ENCODE results near the gene EPHB6. TPM values are rescaled to one million over a fixed set of nuclear protein-coding genes. Genes with fewer than 3 reads are reported as not detected.

Gene EPHB6
- polyA plus RNA-seq, 1 experiment: 0.51 TPM

DNA sequence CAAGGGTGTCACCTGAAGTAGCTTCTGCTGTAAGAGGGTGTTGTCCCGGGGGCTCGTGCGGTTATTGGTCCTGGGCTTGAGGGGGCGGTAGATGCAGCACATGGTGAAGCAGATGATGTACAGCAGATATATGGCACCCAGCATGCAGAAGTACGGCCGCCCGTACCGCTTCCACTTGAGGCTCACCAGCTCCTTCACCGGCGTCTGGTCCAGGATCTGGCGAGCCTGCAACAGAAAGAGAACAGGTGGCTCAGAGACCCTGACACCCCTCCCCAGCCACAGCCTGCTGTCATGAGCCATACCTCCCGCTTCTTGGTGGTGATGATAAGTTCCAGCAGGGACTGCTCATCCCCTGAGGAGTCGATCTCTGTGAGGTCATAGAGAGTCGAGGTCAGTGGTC, 20.6 kb downstream of the EPHB6 start:
- CTCF ChIA-PET: no interaction called here
- POLR2A ChIA-PET: no interaction called here
- DNase-seq (ENCODE audit: low read depth, low spot score): no peak

DNA sequence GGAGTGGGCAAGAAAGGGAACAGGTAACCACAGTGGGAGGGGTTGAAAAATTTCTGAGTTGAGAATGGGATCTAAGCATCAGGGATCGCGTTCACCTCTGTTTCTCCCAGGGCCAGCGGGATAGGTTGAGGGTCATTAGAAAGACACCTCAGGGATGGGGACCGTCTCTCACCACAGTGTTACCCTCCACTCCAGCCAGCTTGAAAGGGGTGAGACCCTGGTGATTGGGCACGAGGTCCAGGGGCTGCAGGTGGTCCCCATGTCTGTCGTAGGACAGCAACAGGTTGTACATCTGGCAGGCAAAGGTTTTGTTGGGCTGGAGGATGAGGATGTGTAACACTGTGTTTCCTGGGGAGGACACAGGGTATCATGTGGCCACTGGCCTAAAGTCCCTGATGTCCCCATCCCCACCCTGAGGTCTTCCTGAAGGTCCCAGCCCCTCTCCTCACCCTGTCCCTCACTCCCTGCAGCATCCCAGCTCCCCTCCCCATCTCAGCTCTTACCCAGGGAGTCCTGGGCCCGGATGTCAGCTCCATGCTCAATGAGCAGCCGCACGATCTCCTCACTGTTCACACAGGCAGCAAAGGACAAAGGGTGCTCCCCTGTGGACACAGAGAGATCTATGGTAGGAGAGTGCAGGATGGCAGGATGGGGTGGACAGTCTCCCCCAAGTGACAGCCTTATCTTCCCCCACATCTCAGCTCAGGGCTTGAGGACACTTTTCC, 21.5 kb downstream of the EPHB6 start:
- Histone ChIP-seq H3K27me3 (ENCODE audit: control insufficient read depth, insufficient read depth, low read length) (no peaks in the 10 kb centered on the region), H3K4me3 (ENCODE audit: low read depth, low read length) (no peak overlapping the region), H3K27ac (ENCODE audit: low read depth, low read length) (no peak overlapping the region), H3K9me3 (ENCODE audit: control insufficient read depth, insufficient read depth, low read length) (peaks cover 8% of the 10 kb centered on the region; the same call in 1 of the 2 replicates)
- no peak for DNase-seq (ENCODE audit: low read depth, low spot score)
- POLR2A ChIA-PET: no interaction called here
- CTCF ChIA-PET: no interaction called here
- TF ChIP-seq, protein P1, sequence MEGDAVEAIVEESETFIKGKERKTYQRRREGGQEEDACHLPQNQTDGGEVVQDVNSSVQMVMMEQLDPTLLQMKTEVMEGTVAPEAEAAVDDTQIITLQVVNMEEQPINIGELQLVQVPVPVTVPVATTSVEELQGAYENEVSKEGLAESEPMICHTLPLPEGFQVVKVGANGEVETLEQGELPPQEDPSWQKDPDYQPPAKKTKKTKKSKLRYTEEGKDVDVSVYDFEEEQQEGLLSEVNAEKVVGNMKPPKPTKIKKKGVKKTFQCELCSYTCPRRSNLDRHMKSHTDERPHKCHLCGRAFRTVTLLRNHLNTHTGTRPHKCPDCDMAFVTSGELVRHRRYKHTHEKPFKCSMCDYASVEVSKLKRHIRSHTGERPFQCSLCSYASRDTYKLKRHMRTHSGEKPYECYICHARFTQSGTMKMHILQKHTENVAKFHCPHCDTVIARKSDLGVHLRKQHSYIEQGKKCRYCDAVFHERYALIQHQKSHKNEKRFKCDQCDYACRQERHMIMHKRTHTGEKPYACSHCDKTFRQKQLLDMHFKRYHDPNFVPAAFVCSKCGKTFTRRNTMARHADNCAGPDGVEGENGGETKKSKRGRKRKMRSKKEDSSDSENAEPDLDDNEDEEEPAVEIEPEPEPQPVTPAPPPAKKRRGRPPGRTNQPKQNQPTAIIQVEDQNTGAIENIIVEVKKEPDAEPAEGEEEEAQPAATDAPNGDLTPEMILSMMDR (IDR thresholded peaks at IDR 0.05; ENCODE audit: low read depth, low read length): no peak

More for the DNA sequence above, 20.6 kb downstream of the EPHB6 start:
- no peak overlapping the region for H3K27ac ChIP-seq (ENCODE audit: low read depth, low read length)
- H3K4me3 ChIP-seq (ENCODE audit: low read depth, low read length): no peak overlapping the region
- H3K27me3 ChIP-seq (ENCODE audit: control insufficient read depth, insufficient read depth, low read length): no peaks in the 10 kb centered on the region
- TF ChIP-seq, protein P1 (IDR thresholded peaks at IDR 0.05; ENCODE audit: low read depth, low read length): no peak
- peaks cover 15% of the 10 kb centered on the region; the same call in 1 of the 2 replicates for H3K9me3 ChIP-seq (ENCODE audit: control insufficient read depth, insufficient read depth, low read length)

DNA sequence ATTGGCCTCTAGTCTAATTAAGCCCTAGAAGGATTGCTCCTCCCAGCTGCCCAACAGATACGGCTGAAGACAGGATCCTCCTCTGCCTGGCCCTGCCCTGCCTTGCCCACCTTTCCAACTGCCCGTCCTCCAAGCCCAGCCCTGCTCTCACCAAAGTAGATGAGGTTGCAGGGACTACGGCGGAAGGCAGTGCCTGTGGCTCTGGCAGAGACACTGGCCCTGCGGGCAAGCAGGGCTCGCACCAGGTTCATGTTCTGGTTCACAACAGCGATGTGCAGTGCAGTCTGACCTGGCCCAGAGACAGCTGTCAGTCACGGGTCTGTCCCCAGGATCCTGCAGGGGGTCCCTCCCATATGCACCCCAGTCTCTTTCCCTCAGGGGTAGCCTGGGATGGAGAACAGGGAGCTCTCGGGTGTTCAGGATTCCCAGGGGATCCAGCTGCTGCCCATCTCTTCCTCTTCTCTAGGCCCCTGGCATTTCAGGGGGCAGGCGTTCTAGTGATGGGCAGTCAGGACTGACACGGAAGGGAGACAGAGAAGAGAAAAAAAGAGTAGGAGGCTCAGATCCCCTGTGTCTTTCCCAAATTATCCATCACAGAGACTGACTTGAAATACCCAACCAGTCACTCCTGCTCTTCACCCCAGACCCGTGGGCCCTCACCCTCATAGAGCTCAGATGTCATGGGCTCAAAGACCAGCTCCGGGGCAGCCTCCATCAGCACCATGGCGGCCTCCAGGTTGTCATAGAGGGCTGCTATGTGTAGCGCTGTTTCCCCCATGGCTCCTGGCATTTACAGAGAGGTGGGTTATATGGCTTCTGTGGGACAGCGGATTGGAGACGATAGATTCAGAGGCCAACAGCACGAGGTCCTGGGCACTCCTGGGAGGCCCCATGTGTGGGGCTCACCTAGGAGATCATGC, 22.4 kb downstream of the EPHB6 start:
- ChIA-PET POLR2A (no interaction called here), CTCF (no interaction called here)
- TF ChIP-seq, protein P1 (IDR thresholded peaks at IDR 0.05; ENCODE audit: low read depth, low read length): no peak
- H3K9me3 ChIP-seq (ENCODE audit: control insufficient read depth, insufficient read depth, low read length): peaks cover 7% of the 10 kb centered on the region; the same call in 1 of the 2 replicates
- no peak for DNase-seq (ENCODE audit: low read depth, low spot score)
- no peak overlapping the region for H3K27ac ChIP-seq (ENCODE audit: low read depth, low read length)
- no peaks in the 10 kb centered on the region for H3K27me3 ChIP-seq (ENCODE audit: control insufficient read depth, insufficient read depth, low read length)
- no peak overlapping the region for H3K4me3 ChIP-seq (ENCODE audit: low read depth, low read length)

DNA sequence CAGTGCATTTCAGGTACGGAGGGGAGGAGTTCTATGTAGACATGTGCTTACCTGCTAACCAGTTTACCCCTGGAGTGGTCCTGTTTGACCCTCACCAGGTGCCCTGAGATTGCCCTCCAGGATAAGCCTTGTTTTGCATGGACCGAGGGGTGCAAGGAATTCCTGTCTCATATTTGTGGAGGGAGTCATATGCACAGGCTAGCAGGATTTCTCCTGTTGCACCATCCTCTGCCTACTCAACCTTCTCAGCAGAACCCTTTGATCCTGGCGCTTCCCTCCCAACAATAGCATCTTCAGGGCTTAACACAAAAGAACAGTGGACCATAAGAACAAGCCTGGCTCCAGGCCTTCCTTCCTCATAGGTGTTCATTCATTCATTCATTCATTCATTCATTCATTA, 23.4 kb downstream of the EPHB6 start:
- no peaks in the 10 kb centered on the region for H3K27me3 ChIP-seq (ENCODE audit: control insufficient read depth, insufficient read depth, low read length)
- DNase-seq (ENCODE audit: low read depth, low spot score): no peak
- H3K9me3 ChIP-seq (ENCODE audit: control insufficient read depth, insufficient read depth, low read length): peaks cover 7% of the 10 kb centered on the region; the same call in 1 of the 2 replicates
- no peak overlapping the region for H3K4me3 ChIP-seq (ENCODE audit: low read depth, low read length)
- ChIA-PET POLR2A (no interaction called here), CTCF (no interaction called here)
- no peak overlapping the region for H3K27ac ChIP-seq (ENCODE audit: low read depth, low read length)
- TF ChIP-seq, protein P1 (IDR thresholded peaks at IDR 0.05; ENCODE audit: low read depth, low read length): no peak

DNA sequence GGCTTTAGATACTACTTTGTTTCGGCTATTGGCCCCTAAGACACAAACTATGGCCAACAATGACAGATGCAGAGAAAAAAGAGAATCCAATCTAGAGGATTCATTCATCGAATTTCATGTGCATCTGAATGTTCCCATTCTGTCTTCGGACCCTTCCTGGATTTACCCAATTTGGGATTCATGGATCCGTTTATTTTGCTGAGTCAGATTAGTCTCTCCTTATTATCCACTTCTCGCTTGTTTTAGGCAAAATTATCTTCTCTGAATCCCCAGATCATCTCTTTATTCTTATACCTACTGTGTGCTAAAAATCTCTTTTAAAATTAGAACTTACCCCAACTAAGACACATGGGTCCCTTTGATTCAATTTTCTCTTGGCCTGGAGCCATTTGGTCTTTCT, 24.2 kb downstream of the EPHB6 start:
- no peaks in the 10 kb centered on the region for H3K27me3 ChIP-seq (ENCODE audit: control insufficient read depth, insufficient read depth, low read length)
- TF ChIP-seq, protein P1 (IDR thresholded peaks at IDR 0.05; ENCODE audit: low read depth, low read length): no peak
- no peak overlapping the region for H3K27ac ChIP-seq (ENCODE audit: low read depth, low read length)
- ChIA-PET POLR2A (no interaction called here), CTCF (interaction anchor here (0.8 to 1.4 kb wide), 3 partner anchors 25 to 248 kb away, joined by 3 to 4 read pairs (median 3); no protein-coding TSS in a partner anchor)
- peaks cover 4% of the 10 kb centered on the region; the same call in 1 of the 2 replicates for H3K9me3 ChIP-seq (ENCODE audit: control insufficient read depth, insufficient read depth, low read length)
- no peak for DNase-seq (ENCODE audit: low read depth, low spot score)
- H3K4me3 ChIP-seq (ENCODE audit: low read depth, low read length): no peak overlapping the region
